Measurements from ENCODE around the gene PTH2R.
"Not testable (repeated sequence)": the region's sequence is repeated elsewhere in the genome, so short reads cannot be mapped to it uniquely, and the experiment has no call there.

The PTH2R gene

GRCh38 chr2:208406474-208407451 lies at the start of gene PTH2R:
TSS of gene PTH2R (plus strand) at chr2:208406792. CDS start at chr2:208407044, 252 bp downstream.
- no peak for DNase-seq (ENCODE audit: low spot score)

- no peak for DNase-seq (ENCODE audit: low spot score)
Observed at GRCh38 chr2:208356846-208357574, 49.6 kb upstream of the PTH2R start.

- no peak for DNase-seq (ENCODE audit: low spot score)
Observed at GRCh38 chr2:208358758-208359631, 47.6 kb upstream of the PTH2R start.

- no peak for DNase-seq (ENCODE audit: low spot score)
Observed at GRCh38 chr2:208359632-208359986, 47.0 kb upstream of the PTH2R start.

GRCh38 chr2:208360259-208361076 lies 46.1 kb upstream of the PTH2R start:
- DNase-seq (ENCODE audit: low spot score) = no peak

- no peak for DNase-seq (ENCODE audit: low spot score)
Observed at GRCh38 chr2:208361077-208361441, 45.5 kb upstream of the PTH2R start.

- no peak for DNase-seq (ENCODE audit: low spot score)
Observed at GRCh38 chr2:208363485-208363884, 43.1 kb upstream of the PTH2R start.

GRCh38 chr2:208366215-208367127 lies 40.1 kb upstream of the PTH2R start:
- no peak for DNase-seq (ENCODE audit: low spot score)

GRCh38 chr2:208369091-208369490 lies 37.5 kb upstream of the PTH2R start:
- DNase-seq (ENCODE audit: low spot score) = no peak

GRCh38 chr2:208370881-208371633 lies 35.5 kb upstream of the PTH2R start:
- DNase-seq (ENCODE audit: low spot score) = no peak

- DNase-seq (ENCODE audit: low spot score) = no peak
Observed at GRCh38 chr2:208371634-208371935, 35.0 kb upstream of the PTH2R start.

- DNase-seq (ENCODE audit: low spot score) = no peak
Observed at GRCh38 chr2:208373460-208374089, 33.0 kb upstream of the PTH2R start.

GRCh38 chr2:208375491-208376068 lies 31.0 kb upstream of the PTH2R start:
- DNase-seq (ENCODE audit: low spot score) = no peak

- DNase-seq (ENCODE audit: low spot score) = not testable (repeated sequence)
Observed at GRCh38 chr2:208377344-208377860, 29.2 kb upstream of the PTH2R start.

- no peak for DNase-seq (ENCODE audit: low spot score)
Observed at GRCh38 chr2:208379192-208379591, 27.4 kb upstream of the PTH2R start.

- no peak for DNase-seq (ENCODE audit: low spot score)
Observed at GRCh38 chr2:208384637-208385036, 22.0 kb upstream of the PTH2R start.

- DNase-seq (ENCODE audit: low spot score) = no peak
Observed at GRCh38 chr2:208386541-208386940, 20.1 kb upstream of the PTH2R start.

GRCh38 chr2:208389940-208390339 lies 16.7 kb upstream of the PTH2R start:
- DNase-seq (ENCODE audit: low spot score) = no peak

GRCh38 chr2:208392300-208392699 lies 14.3 kb upstream of the PTH2R start:
- no peak for DNase-seq (ENCODE audit: low spot score)
